ENCODE data around the gene ARFGEF2. TPM values are rescaled to one million over a fixed set of nuclear protein-coding genes. Genes with fewer than 3 reads are reported as not detected.
A peak's percentile ranks its signal among the peaks of the same experiment; 100 is the strongest.

The ARFGEF2 gene
- total RNA-seq: 10 to 100 TPM; 34.7 to 36.2 (median 35.2) TPM

GRCh38 chr20:48921168-48921882, at the start of gene ARFGEF2:
Gene ARFGEF2 (plus strand): TSS chr20:48921711. CDS start chr20:48921890, 179 bp downstream.
- ATAC-seq (ENCODE audit: low FRiP score): peak; percentile 88
- TF ChIP-seq, protein P1, sequence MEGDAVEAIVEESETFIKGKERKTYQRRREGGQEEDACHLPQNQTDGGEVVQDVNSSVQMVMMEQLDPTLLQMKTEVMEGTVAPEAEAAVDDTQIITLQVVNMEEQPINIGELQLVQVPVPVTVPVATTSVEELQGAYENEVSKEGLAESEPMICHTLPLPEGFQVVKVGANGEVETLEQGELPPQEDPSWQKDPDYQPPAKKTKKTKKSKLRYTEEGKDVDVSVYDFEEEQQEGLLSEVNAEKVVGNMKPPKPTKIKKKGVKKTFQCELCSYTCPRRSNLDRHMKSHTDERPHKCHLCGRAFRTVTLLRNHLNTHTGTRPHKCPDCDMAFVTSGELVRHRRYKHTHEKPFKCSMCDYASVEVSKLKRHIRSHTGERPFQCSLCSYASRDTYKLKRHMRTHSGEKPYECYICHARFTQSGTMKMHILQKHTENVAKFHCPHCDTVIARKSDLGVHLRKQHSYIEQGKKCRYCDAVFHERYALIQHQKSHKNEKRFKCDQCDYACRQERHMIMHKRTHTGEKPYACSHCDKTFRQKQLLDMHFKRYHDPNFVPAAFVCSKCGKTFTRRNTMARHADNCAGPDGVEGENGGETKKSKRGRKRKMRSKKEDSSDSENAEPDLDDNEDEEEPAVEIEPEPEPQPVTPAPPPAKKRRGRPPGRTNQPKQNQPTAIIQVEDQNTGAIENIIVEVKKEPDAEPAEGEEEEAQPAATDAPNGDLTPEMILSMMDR (IDR thresholded peaks at IDR 0.05): no peak
- peak; percentile 88 for DNase-seq (ENCODE audit: low spot score)

DNA sequence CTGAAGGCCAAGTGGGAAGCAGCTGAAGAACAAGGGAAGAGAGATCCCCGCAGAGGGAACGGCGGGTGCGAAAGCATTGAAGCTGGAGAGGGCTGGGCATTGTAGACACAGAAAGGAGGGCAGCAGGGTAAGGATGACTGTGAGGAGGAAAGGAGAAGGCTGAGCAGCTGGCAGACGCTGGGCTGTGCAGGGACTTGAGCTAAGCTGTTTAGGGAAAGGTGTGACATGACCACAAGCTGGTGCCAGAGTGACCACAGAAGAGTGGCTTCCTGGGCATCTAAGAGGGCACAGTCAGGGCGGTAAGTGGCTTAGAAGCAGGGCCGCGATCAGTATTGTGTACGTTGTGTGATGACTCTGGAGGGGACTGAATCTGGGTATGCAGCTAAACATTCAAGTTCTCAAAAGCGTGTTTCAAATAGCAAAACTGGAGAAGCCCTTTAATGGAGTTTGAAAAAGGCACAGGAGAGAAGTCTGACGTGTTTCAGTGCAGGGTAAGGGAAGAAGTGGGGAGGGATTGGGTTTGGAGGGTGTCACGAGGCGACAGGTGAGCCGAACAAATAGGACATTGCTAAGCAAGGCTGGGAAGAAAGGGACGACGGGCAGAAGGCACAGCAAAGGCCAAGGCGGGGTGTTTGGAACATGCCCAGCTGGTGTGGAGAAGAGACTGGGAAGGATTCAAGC, 46.1 kb upstream of the ARFGEF2 start:
- no peak for ATAC-seq (ENCODE audit: low FRiP score)
- TF ChIP-seq, protein P1 (IDR thresholded peaks at IDR 0.05): no peak
- DNase-seq (ENCODE audit: low spot score): no peak

DNA sequence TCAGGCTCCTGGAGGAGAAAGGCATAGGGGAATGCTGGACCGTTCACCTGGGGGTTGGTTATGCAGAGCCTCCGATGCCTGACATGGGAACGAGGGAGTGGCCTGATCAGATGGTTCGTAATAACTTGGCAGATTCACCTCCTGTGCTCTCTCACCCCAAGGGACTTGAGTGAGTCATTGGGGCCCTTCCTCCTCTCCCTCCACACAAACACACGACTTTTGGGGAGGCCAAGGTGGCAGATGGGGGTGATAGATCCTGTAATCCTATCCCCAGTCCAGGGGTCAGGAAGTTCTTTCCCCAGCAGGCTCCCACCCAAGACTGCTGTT, 45.6 kb upstream of the ARFGEF2 start:
- TF ChIP-seq, protein P1 (IDR thresholded peaks at IDR 0.05): no peak
- DNase-seq (ENCODE audit: low spot score): no peak
- ATAC-seq (ENCODE audit: low FRiP score): no peak

GRCh38 chr20:48877304-48877703, 44.2 kb upstream of the ARFGEF2 start:
- ATAC-seq (ENCODE audit: low FRiP score) (no peak), DNase-seq (ENCODE audit: low spot score) (no peak)
- TF ChIP-seq, protein P1 (IDR thresholded peaks at IDR 0.05): no peak

GRCh38 chr20:48878534-48879248, 42.8 kb upstream of the ARFGEF2 start:
- ATAC-seq (ENCODE audit: low FRiP score): no peak
- no peak for DNase-seq (ENCODE audit: low spot score)
- TF ChIP-seq, protein P1 (IDR thresholded peaks at IDR 0.05): no peak

- TF ChIP-seq, protein P1 (IDR thresholded peaks at IDR 0.05): no peak
- ATAC-seq (ENCODE audit: low FRiP score) (no peak), DNase-seq (ENCODE audit: low spot score) (no peak)
These were observed 41.8 kb upstream of the ARFGEF2 start for GRCh38 chr20:48879612-48880245.
